Tibial artery (tissue), 4 donors: ENCODE results near the gene ESF1.
A peak's percentile ranks its signal among the peaks of the same experiment; 100 is the strongest.

Source experiments
- DNase-seq, 2 donors: peaks; one replicate each; pipeline ENCODE4 v3.0.0-alpha.2; 2019
- H3K27ac ChIP-seq, 2 donors: fragments of 200-600 bp; sonication (generic) in 1 of 2; 1 replicate in 1 of 2; 2 replicates in 1 of 2; pipeline ENCODE4 v1.5.1; 2018 to 2019; ENCODE audit warnings: mild to moderate bottlenecking in 1 of 2
- H3K27me3 ChIP-seq, 2 donors: fragments of 200-600 bp; sonication (generic) in 1 of 2; one replicate each; pipeline versions ENCODE4 v1.5.1 to v1.6.0; 2016 to 2019
- H3K36me3 ChIP-seq, 3 donors: fragments of 200-600 bp; sonication (generic) in 2 of 3; one replicate each; pipeline ENCODE4 v1.5.1; 2016 to 2019; ENCODE audit warnings: mild to moderate bottlenecking in 2 of 3
- H3K4me1 ChIP-seq, 4 donors: fragments of 200-600 bp; sonication (generic) in 2 of 4; 1 replicate in 3 of 4; 2 replicates in 1 of 4; pipeline ENCODE4 v1.5.1; 2016 to 2019
- H3K4me3 ChIP-seq, 2 donors: fragments of 200-600 bp; sonication (generic) in 1 of 2; 1 replicate in 1 of 2; 2 replicates in 1 of 2; pipeline ENCODE4 v1.5.1; 2018 to 2019; ENCODE audit warnings: mild to moderate bottlenecking in 2 of 2
- H3K9me3 ChIP-seq, 3 donors: fragments of 200-600 bp; sonication (generic) in 1 of 3; one replicate each; pipeline ENCODE4 v1.5.1; 2016 to 2019
- intact Hi-C: fragments of 100-400 bp; cut with DNase I; formaldehyde crosslinking; loops from one replicate; pipeline ENCODE4 v1.15.0; 2023; ENCODE audit warnings: low total_unique reads
- TF ChIP-seq, protein P1 (sequence below), 2 experiments: fragments of 200-600 bp in 1 of 2; fragments of 450-650 bp in 1 of 2; IDR thresholded peaks; one replicate each; pipeline ENCODE4 v1.5.1; 2017 to 2019; ENCODE audit warnings: antibody characterized with exemption in 2 of 2, mild to moderate bottlenecking in 1 of 2, moderate library complexity in 1 of 2

The ESF1 gene

GRCh38 chr20:13677241-13677640 is 107.5 kb downstream of the ESF1 start:
- H3K4me3 ChIP-seq = no peak overlapping the region
- H3K27me3 ChIP-seq = no peaks in the 10 kb centered on the region
- no peaks in the 10 kb centered on the region for H3K36me3 ChIP-seq
- peaks cover 0 to 7% (median 0%) of the 10 kb centered on the region in 4 donors for H3K4me1 ChIP-seq
- intact Hi-C loops = no loop called here
- H3K9me3 ChIP-seq = no peaks in the 10 kb centered on the region
- DNase-seq = no peak
- TF ChIP-seq, protein P1, sequence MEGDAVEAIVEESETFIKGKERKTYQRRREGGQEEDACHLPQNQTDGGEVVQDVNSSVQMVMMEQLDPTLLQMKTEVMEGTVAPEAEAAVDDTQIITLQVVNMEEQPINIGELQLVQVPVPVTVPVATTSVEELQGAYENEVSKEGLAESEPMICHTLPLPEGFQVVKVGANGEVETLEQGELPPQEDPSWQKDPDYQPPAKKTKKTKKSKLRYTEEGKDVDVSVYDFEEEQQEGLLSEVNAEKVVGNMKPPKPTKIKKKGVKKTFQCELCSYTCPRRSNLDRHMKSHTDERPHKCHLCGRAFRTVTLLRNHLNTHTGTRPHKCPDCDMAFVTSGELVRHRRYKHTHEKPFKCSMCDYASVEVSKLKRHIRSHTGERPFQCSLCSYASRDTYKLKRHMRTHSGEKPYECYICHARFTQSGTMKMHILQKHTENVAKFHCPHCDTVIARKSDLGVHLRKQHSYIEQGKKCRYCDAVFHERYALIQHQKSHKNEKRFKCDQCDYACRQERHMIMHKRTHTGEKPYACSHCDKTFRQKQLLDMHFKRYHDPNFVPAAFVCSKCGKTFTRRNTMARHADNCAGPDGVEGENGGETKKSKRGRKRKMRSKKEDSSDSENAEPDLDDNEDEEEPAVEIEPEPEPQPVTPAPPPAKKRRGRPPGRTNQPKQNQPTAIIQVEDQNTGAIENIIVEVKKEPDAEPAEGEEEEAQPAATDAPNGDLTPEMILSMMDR (IDR thresholded peaks at IDR 0.05) = no peak
- H3K27ac ChIP-seq = no peak overlapping the region

DNA sequence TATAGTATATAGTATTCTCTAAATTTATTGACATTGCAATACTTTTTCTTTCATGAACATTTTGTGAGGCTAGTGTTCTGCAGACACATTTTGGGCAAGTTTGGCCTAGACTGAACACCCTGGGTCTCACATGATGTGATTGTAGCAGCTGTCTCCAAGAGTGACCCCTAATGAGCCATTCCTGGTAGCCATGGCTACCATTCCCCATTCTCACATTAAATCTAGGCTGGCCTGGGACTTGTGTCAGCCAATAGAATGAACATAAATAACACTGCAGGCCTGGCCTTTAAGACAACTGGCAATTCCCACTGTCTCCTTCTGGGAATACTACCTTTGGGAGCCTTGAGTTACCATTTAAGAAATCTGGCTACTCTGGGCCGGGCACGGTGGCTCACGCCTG is 108.0 kb downstream of the ESF1 start:
- DNase-seq = no peak
- Histone ChIP-seq H3K4me1 (peaks cover 0 to 11% (median 1%) of the 10 kb centered on the region in 4 donors), H3K4me3 (no peak overlapping the region), H3K9me3 (no peaks in the 10 kb centered on the region), H3K27ac (no peak overlapping the region), H3K27me3 (no peaks in the 10 kb centered on the region), H3K36me3 (no peaks in the 10 kb centered on the region)
- intact Hi-C loops = no loop called here
- TF ChIP-seq, protein P1 (IDR thresholded peaks at IDR 0.05) = no peak

DNA sequence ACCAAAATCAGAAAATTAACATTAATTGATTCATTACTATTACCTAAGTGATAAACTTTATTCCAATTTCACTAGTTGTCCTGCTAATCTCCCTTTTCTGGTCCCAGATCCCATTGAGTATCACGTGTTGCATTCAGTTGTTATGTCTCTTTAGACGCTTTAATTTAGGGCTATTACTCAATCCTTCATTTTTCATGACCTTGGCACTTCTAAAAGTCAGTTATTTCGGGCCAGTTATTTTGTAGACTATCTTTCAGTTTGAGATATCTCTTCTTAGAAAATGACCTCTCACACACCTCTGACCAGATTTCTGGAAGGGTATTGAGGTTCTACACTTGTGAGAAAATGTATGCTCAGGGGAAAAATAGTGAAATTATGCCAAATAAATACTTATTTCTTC is 112.0 kb downstream of the ESF1 start:
- TF ChIP-seq, protein P1 (IDR thresholded peaks at IDR 0.05) = no peak
- Histone ChIP-seq H3K36me3 (no peaks in the 10 kb centered on the region), H3K27me3 (no peaks in the 10 kb centered on the region), H3K4me1 (peaks cover 0 to 40% (median 5%) of the 10 kb centered on the region in 4 donors), H3K9me3 (no peaks in the 10 kb centered on the region), H3K4me3 (no peak overlapping the region), H3K27ac (peak overlapping the region; percentile 27 to 61)
- DNase-seq = no peak
- intact Hi-C loops = no loop called here

DNA sequence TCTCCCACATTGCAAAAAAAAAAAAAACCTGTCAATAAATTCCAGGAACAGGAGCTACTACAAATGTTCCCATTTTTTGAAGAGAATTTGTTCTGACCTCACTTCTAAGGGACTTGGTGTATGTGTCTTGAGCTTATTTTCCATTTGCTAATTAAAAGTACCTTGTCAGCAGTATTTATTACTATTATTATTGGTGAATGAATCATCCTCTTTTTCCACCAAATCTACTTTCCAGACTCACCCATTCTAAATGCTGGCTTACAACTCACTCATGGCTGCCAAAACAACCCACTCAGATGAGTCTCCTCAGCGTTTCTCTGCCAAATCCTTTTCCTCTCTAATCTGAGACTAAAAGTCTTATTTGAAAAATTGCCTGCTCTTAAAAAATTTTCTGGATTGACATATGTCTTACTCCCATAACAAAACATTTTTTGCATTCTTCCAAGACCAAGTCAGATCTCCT is 112.8 kb downstream of the ESF1 start:
- Histone ChIP-seq H3K27ac (peak overlapping the region; percentile 27 to 61), H3K9me3 (no peaks in the 10 kb centered on the region), H3K36me3 (no peaks in the 10 kb centered on the region), H3K4me3 (no peak overlapping the region), H3K4me1 (peaks cover 0 to 40% (median 5%) of the 10 kb centered on the region in 4 donors), H3K27me3 (no peaks in the 10 kb centered on the region)
- intact Hi-C loops = no loop called here
- TF ChIP-seq, protein P1 (IDR thresholded peaks at IDR 0.05) = no peak
- peak in 1 of 2 donors; percentile 41 for DNase-seq

GRCh38 chr20:13671512-13671911 is 113.2 kb downstream of the ESF1 start:
- peaks cover 0 to 40% (median 5%) of the 10 kb centered on the region in 4 donors for H3K4me1 ChIP-seq
- DNase-seq = no peak
- no peaks in the 10 kb centered on the region for H3K9me3 ChIP-seq
- TF ChIP-seq, protein P1 (IDR thresholded peaks at IDR 0.05) = no peak
- intact Hi-C loops = no loop called here
- H3K36me3 ChIP-seq = no peaks in the 10 kb centered on the region
- H3K27me3 ChIP-seq = no peaks in the 10 kb centered on the region
- peak overlapping the region; percentile 27 to 61 for H3K27ac ChIP-seq
- H3K4me3 ChIP-seq = no peak overlapping the region

GRCh38 chr20:13670160-13670559 is 114.6 kb downstream of the ESF1 start:
- peaks cover 0 to 40% (median 5%) of the 10 kb centered on the region in 4 donors for H3K4me1 ChIP-seq
- no peaks in the 10 kb centered on the region for H3K27me3 ChIP-seq
- H3K9me3 ChIP-seq = no peaks in the 10 kb centered on the region
- TF ChIP-seq, protein P1 (IDR thresholded peaks at IDR 0.05) = no peak
- DNase-seq = no peak
- no peak overlapping the region for H3K4me3 ChIP-seq
- intact Hi-C loops = no loop called here
- H3K36me3 ChIP-seq = no peaks in the 10 kb centered on the region
- peak overlapping the region; percentile 27 to 61 for H3K27ac ChIP-seq
